Stimulated activated CD4-positive, alpha-beta T cell treated with anti-CD3 and anti-CD28 coated beads, Interleukin-12 subunit alpha, Interleukin-12 subunit beta, amount 100 ng/mL, for 48 hours (primary cell): ENCODE measurements around the gene SCG3.

ENCODE experiments used
- DNase-seq, 3 donors: peaks; one replicate each; pipeline ENCODE4 v3.0.0-alpha.2; 2020; ENCODE audit warnings: low read depth in 2 of 3, low spot score in 1 of 3

SCG3 gene

DNA sequence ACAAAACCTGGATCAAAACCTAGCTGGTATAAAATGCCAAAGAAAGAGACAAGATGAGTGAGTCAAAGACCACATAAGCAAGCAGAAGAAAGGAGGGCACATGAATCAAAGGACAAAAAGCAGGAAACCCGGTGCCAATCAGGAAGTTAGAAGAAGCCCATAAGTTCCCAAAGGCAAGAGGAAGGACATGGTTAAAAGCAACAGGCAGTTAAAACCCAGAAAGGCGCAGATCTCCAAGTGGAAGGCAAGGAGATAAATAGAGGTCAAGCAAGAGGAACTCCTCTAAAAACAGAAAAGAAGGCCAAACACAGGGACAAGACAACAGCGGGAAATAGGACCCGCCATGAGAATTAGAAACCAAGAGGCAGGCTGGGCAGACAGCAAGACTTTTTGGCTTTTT is 74.5 kb downstream of the SCG3 start:
- DNase-seq: no peak

DNA sequence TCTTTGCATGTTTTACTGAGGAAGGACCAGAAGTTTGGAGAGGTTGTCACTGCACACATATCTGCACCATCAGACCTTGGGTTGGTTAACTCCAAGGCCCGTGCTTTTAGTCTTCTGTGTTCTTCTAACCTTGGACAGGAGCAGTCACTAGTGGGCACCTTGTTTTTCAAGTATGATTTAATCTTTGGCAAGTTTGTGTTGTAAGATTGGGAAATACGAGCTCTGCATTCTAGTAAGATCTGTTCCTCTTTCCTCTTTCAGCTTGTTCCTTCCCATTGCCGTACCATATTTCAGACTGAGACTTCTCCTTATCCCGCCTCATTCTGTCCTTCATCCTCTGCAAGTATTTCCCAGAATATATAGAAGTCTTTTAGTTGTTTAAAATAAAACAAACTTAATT is 75.2 kb downstream of the SCG3 start:
- DNase-seq: no peak

DNA sequence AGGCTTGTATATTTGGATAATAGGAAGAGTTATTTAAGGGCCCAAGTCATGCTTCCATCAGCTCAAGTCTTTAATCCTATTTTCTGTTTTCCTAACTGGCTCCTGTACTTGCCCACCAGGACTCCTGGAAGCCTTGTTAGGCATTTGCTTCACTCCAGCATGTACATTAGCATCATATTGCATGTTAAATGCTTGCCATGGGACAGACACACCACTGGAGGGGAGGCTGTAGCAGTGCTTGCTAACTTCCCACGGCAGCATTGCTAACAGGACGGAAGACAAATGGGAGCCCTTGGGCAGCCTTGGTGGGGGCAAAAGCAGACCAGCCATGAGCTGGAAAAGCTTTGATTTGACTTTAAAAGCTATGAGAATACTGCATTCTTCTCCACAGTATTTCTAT is 76.1 kb downstream of the SCG3 start:
- no peak for DNase-seq

DNA sequence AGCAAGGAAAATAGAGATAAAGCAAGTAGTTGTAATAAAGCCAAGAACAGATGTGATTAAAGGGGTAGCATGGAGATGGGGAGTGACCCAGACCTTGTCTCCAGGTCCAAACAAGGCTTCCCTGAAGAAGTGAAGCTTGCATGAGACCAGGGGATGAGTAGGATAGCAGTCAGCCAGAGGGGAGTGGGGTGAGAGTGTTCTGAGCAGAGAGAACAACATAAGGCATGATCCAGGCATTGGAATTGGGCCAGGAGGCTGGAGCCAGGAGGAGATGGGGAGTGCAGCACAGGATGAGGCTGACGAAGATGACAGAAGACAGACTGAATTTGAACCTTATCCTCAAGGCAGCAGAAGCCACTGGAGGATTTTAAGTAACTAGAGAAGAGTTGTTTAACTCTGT is 77.3 kb downstream of the SCG3 start:
- DNase-seq: no peak

DNA sequence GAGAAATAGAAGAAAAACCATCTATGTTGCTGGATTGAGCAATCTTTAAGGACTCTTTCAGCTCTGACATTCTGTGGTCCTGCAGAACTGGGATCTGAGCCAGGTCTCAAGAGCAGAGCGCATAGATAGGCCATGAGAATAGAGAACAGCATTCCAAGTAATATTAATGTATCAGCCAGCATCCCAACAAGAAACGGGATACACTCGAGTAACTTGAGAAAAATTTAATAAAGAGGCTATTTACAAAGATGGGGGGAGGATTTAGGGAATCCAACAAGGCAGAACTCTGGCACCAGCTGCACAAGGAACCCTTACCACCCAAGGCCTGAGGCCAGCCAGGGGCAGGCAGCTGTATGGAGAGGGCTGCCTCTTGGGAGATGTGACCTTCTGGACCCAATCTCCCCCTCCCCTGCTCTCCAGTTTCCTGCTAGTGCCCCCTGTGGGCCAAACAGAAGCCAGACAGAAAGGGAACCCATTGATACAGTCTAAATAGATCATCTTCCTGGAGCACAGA is 78.3 kb downstream of the SCG3 start:
- DNase-seq: no peak

DNA sequence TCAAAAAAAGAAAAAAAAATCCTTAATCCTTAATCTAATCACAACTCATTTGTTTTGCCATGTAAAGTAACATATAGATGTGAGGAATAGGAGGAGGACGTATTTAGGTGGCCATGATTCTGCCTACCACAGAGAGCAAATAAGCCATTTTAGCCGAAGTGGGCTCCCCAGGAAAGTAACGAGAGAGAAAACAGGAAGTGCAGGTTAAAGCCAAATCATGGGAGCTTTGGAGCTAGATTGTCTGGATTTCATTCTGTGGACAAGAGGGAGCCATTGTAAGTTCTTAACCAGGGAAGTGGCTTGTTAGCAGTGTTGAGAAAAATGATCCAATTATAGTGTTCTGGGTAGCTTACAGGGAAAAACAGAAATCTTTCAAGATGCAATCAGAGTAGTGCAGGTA is 79.5 kb downstream of the SCG3 start:
- DNase-seq: no peak

DNA sequence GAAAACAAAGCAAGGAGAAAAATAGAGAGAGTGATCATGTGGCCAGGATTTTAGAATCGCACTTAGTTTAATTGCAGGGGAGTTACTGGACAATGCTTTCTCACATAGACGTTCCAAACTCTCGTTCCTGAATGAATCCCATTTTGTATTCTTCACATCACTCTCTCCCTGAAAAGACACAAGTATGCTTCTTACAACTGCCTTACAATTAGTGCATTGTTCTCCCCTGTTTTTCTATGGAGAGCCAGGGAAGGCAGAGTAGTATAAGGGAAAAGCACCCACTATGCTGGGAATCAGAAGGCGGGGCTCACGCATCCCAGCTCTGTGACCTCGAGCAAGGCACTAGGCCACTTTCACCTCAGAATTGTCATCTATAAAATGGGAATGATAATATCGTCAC is 84.4 kb downstream of the SCG3 start:
- DNase-seq: no peak

DNA sequence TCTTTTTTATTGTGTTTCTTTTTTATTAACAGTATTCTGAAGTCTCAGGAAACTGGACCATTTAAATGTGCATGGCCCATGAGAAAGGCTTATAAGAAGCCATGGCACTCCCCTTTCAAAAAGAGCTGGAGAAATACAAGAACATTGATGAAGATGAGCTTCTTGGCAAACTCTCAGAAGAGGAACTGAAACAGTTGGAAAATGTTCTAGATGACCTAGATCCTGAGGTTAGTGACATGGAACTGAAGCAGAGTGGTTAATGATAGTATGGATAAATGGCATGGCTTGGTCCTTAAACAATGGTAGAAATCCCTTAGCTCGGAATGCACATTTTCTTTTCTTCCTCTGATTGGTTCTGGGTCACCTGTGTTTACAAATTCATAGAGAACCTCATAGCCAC is 85.0 kb downstream of the SCG3 start:
- DNase-seq: no peak

DNA sequence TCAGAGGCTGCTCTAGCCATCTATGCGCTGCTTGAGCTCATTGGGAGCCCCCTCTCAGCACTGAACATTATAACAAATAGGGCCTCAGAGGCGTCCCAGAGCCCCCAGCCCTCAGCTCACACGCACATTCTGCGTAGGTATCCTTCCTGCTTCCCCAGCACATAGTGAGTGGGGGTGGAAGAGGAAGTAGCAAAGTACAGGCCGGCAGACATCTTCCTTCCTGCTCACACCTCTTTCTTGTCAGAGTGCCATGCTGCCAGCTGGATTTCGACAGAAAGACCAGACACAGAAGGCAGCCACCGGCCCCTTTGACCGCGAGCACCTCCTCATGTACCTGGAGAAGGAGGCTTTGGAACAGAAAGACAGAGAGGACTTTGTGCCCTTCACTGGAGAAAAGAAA is 86.7 kb downstream of the SCG3 start:
- no peak for DNase-seq
